Coronary artery (tissue), 2 donors: Measurements from ENCODE around the gene SHROOM2.
"Not testable (repeated sequence)": the region's sequence is repeated elsewhere in the genome, so short reads cannot be mapped to it uniquely, and the experiment has no call there.

Experiments
- DNase-seq: peaks from one replicate; pipeline ENCODE4 v3.0.0-alpha.2; 2017; ENCODE audit warnings: low spot score
- H3K27ac ChIP-seq, 2 donors: fragments of 200-600 bp; sonication (generic); one replicate each; pipeline ENCODE4 v1.5.1; 2016 to 2019
- H3K4me3 ChIP-seq: fragments of 200-600 bp; sonication (generic); 2 replicates; pipeline ENCODE4 v1.5.1; 2016; ENCODE audit warnings: mild to moderate bottlenecking, moderate library complexity
- TF ChIP-seq, protein P1 (sequence below): fragments of 200-600 bp; sonication (generic); IDR thresholded peaks from one replicate; pipeline ENCODE4 v1.5.1; 2019; ENCODE audit warnings: antibody characterized with exemption

Gene SHROOM2

DNA sequence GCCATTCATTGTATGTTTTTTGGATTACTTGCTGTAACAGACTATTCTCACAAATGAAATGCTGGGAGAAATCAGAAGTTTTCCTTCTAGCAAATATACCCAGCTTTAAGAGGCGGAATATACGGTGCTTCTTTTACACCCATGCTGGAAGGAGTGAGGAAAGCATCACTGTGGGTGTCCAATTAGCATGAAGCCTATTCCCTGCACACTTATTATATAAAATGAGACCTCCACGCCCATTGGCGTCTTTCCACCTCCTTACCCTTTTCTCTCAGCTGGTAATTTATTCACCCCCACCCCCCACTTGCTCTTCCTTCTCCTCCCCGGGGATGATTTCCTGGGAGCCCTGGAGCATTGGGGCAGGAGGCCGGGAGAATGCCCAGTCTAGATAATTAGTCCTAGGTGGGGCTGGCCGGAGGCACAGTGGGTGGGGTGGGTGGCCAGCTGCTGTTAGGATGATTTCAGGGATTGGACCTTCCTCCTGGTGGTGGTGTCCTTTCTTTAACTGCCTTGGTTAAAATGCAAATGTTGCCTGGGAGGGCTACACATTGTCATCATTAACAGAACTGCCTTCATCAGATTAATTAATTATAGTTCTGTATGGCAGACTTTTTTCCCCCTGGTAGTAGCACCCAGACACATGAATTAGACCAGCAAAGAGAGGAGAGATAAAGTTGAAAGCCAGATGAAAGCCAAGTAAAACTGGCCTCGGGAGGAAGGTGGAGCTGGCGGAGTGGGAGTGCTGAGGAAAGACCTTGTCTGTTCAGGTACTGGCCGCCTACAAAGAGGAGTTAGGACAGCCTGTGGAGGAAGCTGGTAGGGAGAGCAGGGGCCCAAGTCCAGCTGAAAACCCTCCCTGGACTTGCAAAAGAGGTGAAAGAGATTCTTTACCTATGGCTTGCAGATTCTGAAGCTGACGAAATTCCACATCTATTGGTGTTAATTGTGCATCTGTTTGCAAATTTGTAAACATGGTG lies 11.4 kb downstream of the SHROOM2 start:
- no peak for DNase-seq
- Histone ChIP-seq H3K4me3 (no peak overlapping the region), H3K27ac (no peak overlapping the region)
- TF ChIP-seq, protein P1, sequence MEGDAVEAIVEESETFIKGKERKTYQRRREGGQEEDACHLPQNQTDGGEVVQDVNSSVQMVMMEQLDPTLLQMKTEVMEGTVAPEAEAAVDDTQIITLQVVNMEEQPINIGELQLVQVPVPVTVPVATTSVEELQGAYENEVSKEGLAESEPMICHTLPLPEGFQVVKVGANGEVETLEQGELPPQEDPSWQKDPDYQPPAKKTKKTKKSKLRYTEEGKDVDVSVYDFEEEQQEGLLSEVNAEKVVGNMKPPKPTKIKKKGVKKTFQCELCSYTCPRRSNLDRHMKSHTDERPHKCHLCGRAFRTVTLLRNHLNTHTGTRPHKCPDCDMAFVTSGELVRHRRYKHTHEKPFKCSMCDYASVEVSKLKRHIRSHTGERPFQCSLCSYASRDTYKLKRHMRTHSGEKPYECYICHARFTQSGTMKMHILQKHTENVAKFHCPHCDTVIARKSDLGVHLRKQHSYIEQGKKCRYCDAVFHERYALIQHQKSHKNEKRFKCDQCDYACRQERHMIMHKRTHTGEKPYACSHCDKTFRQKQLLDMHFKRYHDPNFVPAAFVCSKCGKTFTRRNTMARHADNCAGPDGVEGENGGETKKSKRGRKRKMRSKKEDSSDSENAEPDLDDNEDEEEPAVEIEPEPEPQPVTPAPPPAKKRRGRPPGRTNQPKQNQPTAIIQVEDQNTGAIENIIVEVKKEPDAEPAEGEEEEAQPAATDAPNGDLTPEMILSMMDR, result no peak

DNA sequence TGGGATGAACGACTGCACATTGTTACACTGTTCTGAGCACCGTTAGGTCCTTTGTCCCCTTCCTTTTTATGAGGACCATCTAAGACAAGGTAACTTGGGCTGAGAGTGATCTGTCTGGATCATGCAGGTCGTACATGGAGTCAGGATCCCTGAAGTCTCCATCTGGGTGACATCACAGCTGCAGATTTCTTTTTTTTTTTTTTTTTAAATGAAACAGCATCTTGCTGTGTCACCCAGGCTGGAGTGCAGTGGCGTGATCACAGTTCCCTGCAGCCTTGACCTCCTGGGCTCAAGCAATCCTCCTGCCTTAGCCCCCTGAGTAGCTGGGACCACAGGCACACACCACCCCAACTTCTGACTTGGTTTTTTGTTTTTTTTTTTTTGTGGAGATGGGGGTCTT lies 16.5 kb downstream of the SHROOM2 start:
- no peak overlapping the region for H3K27ac ChIP-seq
- TF ChIP-seq, protein P1, result no peak
- DNase-seq, result no peak
- H3K4me3 ChIP-seq, result no peak overlapping the region

DNA sequence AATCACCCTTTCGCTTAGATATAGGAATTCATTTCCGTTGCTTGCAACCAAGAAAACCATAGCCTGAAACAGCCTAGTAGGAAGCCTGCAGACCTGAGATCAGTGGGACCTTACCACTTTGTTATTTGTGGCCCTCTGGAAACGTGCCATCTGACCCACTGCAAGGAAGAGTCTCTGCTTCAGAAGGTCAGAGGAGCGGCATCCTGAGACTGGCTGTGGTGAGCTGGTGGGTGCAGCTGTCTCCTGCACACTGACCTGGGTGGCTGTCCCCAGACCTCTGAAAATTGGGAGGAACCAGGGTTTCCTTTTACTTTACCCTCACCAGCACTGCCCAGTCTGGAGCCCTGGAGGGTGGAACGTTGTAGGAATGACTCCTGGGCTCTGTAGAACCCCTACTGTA lies 18.2 kb downstream of the SHROOM2 start:
- H3K4me3 ChIP-seq, result no peak overlapping the region
- no peak overlapping the region for H3K27ac ChIP-seq
- TF ChIP-seq, protein P1, result no peak
- no peak for DNase-seq

DNA sequence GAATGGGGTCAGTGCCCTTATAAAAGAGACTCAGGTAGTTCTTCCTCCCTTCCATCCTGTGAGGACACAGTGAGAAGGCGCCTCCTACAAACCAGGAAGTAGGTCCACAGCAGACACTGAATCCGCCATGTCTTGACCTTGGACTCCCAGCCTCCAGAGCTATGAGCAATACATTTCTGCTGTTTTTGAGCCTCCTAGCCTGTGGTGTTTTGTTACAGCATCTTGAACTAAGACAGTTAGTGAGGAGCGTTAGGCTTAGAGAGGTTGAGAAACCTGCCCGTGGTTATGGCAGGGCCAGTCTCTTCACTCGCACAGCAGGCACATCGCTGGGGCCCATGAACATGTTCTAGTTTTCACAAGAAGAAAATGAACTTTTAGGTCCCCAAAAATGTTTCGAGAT lies 19.7 kb downstream of the SHROOM2 start:
- H3K4me3 ChIP-seq, result no peak overlapping the region
- TF ChIP-seq, protein P1, result no peak
- H3K27ac ChIP-seq, result no peak overlapping the region
- no peak for DNase-seq

DNA sequence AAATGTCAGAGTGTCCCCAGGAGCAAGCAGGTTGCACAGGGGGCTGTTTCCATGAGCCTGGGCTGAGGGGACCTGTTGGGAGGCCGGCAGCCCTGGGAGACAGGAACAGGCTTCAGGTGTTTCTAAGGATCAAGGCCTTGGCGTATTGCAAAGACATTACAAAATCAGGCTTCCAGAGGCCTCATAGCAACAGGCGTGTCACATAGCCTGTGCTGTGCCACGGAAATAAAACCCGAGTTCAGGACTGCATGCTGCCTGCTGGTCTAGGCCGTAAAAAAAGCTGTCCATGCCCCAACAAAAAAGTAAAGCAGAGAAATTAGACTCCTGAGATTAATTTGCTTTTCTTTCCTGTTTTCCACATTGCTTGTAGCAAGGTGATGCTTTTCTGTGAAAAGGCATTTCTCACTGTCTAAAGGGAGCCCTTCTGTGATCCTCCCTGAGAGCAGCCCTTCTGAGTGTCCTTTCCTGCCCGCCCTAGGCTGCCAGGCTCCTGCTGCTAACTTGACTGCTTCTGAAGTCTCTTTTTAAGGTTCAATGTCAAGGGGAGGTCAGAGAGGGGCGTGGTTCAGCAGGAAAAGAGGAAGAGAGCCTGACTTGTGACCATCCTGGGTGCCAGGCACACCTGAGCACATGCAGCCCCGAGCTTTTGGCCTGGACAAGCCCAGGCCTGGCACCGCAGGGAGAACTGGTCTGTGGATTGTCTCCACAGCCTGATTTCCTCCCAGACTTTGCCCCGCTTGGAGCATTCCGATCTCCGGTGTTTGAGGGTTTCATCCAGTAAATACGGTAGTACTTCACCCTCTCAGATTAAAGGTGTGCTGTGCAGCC lies 21.3 kb downstream of the SHROOM2 start:
- no peak for DNase-seq
- Histone ChIP-seq H3K27ac (no peak overlapping the region), H3K4me3 (no peak overlapping the region)
- TF ChIP-seq, protein P1, result no peak

DNA sequence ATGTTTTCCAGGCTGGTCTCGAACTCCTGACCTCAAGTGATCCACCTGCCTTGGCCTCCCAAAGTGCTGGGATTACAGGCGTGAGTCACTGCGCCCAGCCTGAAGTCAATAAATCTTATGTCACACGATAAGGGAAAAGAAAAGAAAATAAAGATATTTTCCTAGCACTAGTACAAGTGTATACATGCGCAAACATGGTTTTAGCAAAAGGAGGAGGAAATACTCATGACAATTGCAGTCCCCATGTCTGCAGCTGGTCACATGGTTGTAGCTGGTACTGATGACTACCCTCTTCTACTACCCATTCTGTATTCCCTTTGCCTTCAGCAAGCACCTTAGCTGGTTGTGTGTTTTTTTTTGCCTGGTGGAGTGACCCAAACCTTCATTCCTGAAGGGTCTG lies 23.6 kb downstream of the SHROOM2 start:
- not testable (repeated sequence) for H3K4me3 ChIP-seq, DNase-seq, H3K27ac ChIP-seq

DNA sequence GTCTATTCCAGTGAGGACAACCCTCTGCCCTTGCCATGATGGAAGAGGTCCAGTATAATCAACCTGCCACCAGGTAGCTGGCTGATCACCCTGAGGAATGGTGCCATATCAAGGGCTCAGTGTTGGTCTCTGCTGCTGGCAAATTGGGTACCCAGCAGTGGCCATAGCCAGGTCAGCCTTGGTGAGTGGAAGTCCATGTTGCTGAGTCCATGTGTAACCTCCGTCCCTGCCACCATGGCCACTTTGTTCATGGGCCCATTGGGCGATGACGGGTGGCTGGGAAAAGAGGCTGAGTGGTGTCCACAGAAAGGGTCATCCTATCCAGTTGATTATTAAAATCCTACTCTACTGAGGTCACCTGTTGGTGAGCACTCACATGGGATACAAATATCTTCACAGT lies 24.9 kb downstream of the SHROOM2 start:
- H3K4me3 ChIP-seq, DNase-seq, H3K27ac ChIP-seq: not testable (repeated sequence)
